GM12878 (cell line): ENCODE data around the gene JADE2. TPM values are rescaled to one million over a fixed set of nuclear protein-coding genes. Genes with fewer than 3 reads are reported as not detected.
A peak's percentile ranks its signal among the peaks of the same experiment; 100 is the strongest.

Source experiments
- ATAC-seq: fragments of 200-7000 bp; cut with Tn5 transposase; 3 replicates; pipeline ENCODE4 v1.9.1; 2020; ENCODE audit warnings: mild to moderate bottlenecking, moderate library complexity
- BruUV-seq: library from RNA; stranded (reverse); fragments of 400-500 nt; replicated peaks from 2 replicates; lab custom pipeline; 2021; lab: Mats Ljungman, UMichigan
- CTCF ChIA-PET: fragments of 300-600 bp; sonication (Branson Sonifier 250); formaldehyde crosslinking; extraction: SDS; loops from one replicate; lab custom pipeline; 2021; ENCODE audit warnings: inconsistent platforms; lab: Yijun Ruan, JAX
- POLR2A ChIA-PET: fragments of 350-600 bp; formaldehyde crosslinking; extraction: SDS; loops from one replicate; lab custom pipeline; 2021; ENCODE audit warnings: inconsistent platforms; lab: Charles Lee
- RAD21 ChIA-PET: fragments of 300-600 bp; sonication (Branson Sonifier 250); formaldehyde crosslinking; loops from one replicate; lab custom pipeline; 2023; ENCODE audit warnings: antibody characterized with exemption; ENCODE audit not compliant: unreplicated experiment; lab: Charles Lee
- SMC1A ChIA-PET: fragments of 300-600 bp; sonication (Branson Sonifier 250); formaldehyde crosslinking; loops from one replicate; lab custom pipeline; 2023; ENCODE audit not compliant: unreplicated experiment, uncharacterized antibody; lab: Charles Lee
- DNase-seq: peaks from one replicate; pipeline ENCODE4 v3.0.0-alpha.2; 2011; ENCODE audit warnings: low read depth, low spot score
- FAIRE-seq: peaks from 3 replicates; lab custom pipeline; 2011; peaks lifted over from hg19 to GRCh38; lab: Jason Lieb, UNC
- H2AFZ ChIP-seq: 2 replicates; pipeline ENCODE4 v1.6.0; 2011; ENCODE audit warnings: low read depth, low read length, control low read depth; ENCODE audit not compliant: control insufficient read depth
- H3K27ac ChIP-seq: 2 replicates; pipeline ENCODE4 v1.5.1; 2011; ENCODE audit warnings: control low read depth; ENCODE audit not compliant: control insufficient read depth, insufficient read depth
- H3K27me3 ChIP-seq, 2 experiments: replicated peaks in 1 of 2; 2 replicates each; pipeline versions ENCODE4 v1.6.0 to v1.6.1; 2011; ENCODE audit warnings: low read length in 1 of 2; ENCODE audit not compliant: control insufficient read depth in 2 of 2, insufficient read depth in 2 of 2
- H3K36me3 ChIP-seq, 2 experiments: 2 replicates each; pipeline ENCODE4 v1.5.1; 2011; ENCODE audit warnings: low read length in 1 of 2; ENCODE audit not compliant: control insufficient read depth in 2 of 2, insufficient read depth in 2 of 2
- H3K4me1 ChIP-seq: 2 replicates; pipeline ENCODE4 v1.6.1; 2011; ENCODE audit warnings: mild to moderate bottlenecking, low read length, moderate library complexity, mixed read lengths; ENCODE audit not compliant: control insufficient read depth, insufficient read depth
- H3K4me2 ChIP-seq: 2 replicates; pipeline ENCODE4 v1.6.0; 2011; ENCODE audit warnings: control low read depth; ENCODE audit not compliant: control insufficient read depth, insufficient read depth
- H3K4me3 ChIP-seq: fragments of 200-600 bp; sonication (generic); 2 replicates; pipeline ENCODE4 v1.5.1; 2016
- H3K79me2 ChIP-seq: 2 replicates; pipeline ENCODE4 v1.6.0; 2011; ENCODE audit warnings: low read length; ENCODE audit not compliant: control insufficient read depth, insufficient read depth
- H3K9ac ChIP-seq: 2 replicates; pipeline ENCODE4 v1.8.0; 2011; ENCODE audit warnings: low read length, control low read depth, mixed read lengths; ENCODE audit not compliant: control insufficient read depth, insufficient read depth
- H3K9me3 ChIP-seq: replicated peaks from 3 replicates; pipeline ENCODE4 v1.5.1; 2011; ENCODE audit warnings: mild to moderate bottlenecking, low read length; ENCODE audit not compliant: control insufficient read depth, insufficient read depth
- H4K20me1 ChIP-seq: 2 replicates; pipeline ENCODE4 v1.6.0; 2011; ENCODE audit not compliant: control insufficient read depth, insufficient read depth
- CEBPZ ChIP-seq: fragments of 150-350 bp; IDR thresholded peaks from 2 replicates; pipeline ENCODE4 v1.6.1; 2016; ENCODE audit warnings: low read depth, low read length
- CREB1 ChIP-seq: IDR thresholded peaks from 2 replicates; pipeline ENCODE4 v1.6.1; 2012; ENCODE audit warnings: low read depth, mild to moderate bottlenecking, inconsistent platforms
- DPF2 ChIP-seq: fragments of 450-650 bp; IDR thresholded peaks from 2 replicates; pipeline ENCODE4 v1.6.1; 2017; ENCODE audit warnings: mild to moderate bottlenecking
- NBN ChIP-seq: fragments of 450-650 bp; IDR thresholded peaks from 2 replicates; pipeline ENCODE4 v1.6.1; 2016
- NR2F1 ChIP-seq: fragments of 450-650 bp; conservative IDR thresholded peaks from 2 replicates; pipeline ENCODE4 v1.6.1; 2017; ENCODE audit warnings: mild to moderate bottlenecking
- PAX5 ChIP-seq: IDR thresholded peaks from 2 replicates; pipeline ENCODE4 v1.6.1; 2011; ENCODE audit warnings: low read depth, low read length, borderline replicate concordance
- PML ChIP-seq: IDR thresholded peaks from 2 replicates; pipeline ENCODE4 v1.6.1; 2012; ENCODE audit warnings: low read length, inconsistent platforms
- RFX5 ChIP-seq: IDR thresholded peaks from 2 replicates; pipeline ENCODE4 v1.6.1; 2011; ENCODE audit warnings: low read depth, low read length, improper control_type of control experiment
- RUNX3 ChIP-seq: IDR thresholded peaks from 2 replicates; pipeline ENCODE4 v1.6.1; 2012; ENCODE audit warnings: low read length, inconsistent platforms
- TAF1 ChIP-seq: IDR thresholded peaks from 2 replicates; pipeline ENCODE4 v1.6.1; 2011; ENCODE audit warnings: mild to moderate bottlenecking, low read depth, low read length, borderline replicate concordance
- ZNF207 ChIP-seq: fragments of 450-650 bp; IDR thresholded peaks from 2 replicates; pipeline ENCODE4 v1.6.1; 2014; ENCODE audit warnings: antibody characterized with exemption, mild to moderate bottlenecking, borderline replicate concordance
- ZSCAN29 ChIP-seq: fragments of 450-650 bp; IDR thresholded peaks from 2 replicates; pipeline ENCODE4 v1.6.1; 2017; ENCODE audit warnings: mild to moderate bottlenecking, moderate library complexity
- WGBS: methylation state at CpG from one replicate; pipeline ENCODE4 v1.1.6; 2016; ENCODE audit warnings: low lambda C conversion rate; ENCODE audit not compliant: insufficient replicate concordance, insufficient coverage; ENCODE audit errors: missing lambda C conversion rate; 5-methylcytosine and 5-hydroxymethylcytosine counted together
- in situ Hi-C: fragments of 300-500 bp; cut with MboI; formaldehyde crosslinking; loops from 9 replicates; pipeline ENCODE4 v1.14.3; 2018; ENCODE audit warnings: mixed read lengths
- intact Hi-C: fragments of 100-400 bp; cut with micrococcal nuclease; formaldehyde crosslinking; loops from one replicate; pipeline ENCODE4 v1.14.2; 2022; ENCODE audit not compliant: unreplicated experiment
- polyA plus RNA-seq, 11 experiments: library from polyadenylated mRNA; depleted of rRNA in 4 of 11; unstranded in 6 of 11; stranded (reverse) in 5 of 11; fragments of >200 nt; fragmentation: Nextera tagmentation in 4 of 11; fragmentation: Illumina TruSeq in 1 of 11; extraction: Ambion mirVana in 4 of 11; extraction: Trizol in 1 of 11; gene quantifications; 1 replicate in 1 of 11; 2 replicates in 10 of 11; pipeline versions ENCODE4 v1.2.1 to v1.2.3, GENCODE V29; 2011 to 2016; ENCODE audit warnings: inconsistent platforms in 2 of 11, missing spikeins in 2 of 11, low read depth in 1 of 11
- total RNA-seq, 4 experiments: library from RNA; depleted of rRNA in 3 of 4; stranded (reverse); fragments of >200 nt in 3 of 4; fragmentation: Illumina TruSeq in 1 of 4; extraction: Trizol in 1 of 4; gene quantifications; 2 replicates each; pipeline versions ENCODE4 v1.2.1 to v1.2.3, GENCODE V29; 2013 to 2021
- TF ChIP-seq, protein P1 (sequence below): IDR thresholded peaks from 2 replicates; pipeline ENCODE4 v1.6.1; 2011; ENCODE audit warnings: low read depth, low read length, improper control_type of control experiment, borderline replicate concordance
- TF ChIP-seq, protein P2 (sequence below): IDR thresholded peaks from 2 replicates; pipeline ENCODE4 v1.6.1; 2012; ENCODE audit warnings: improper control_type of control experiment, low read depth, low read length; ENCODE audit not compliant: insufficient replicate concordance

JADE2 gene
- total and polyA plus RNA-seq, 10 of the 15 experiments (the other 5 are each of a cell fraction or from before 2014, with no cell fraction given): 1.5 to 67.0 (median 22.4) TPM

DNA sequence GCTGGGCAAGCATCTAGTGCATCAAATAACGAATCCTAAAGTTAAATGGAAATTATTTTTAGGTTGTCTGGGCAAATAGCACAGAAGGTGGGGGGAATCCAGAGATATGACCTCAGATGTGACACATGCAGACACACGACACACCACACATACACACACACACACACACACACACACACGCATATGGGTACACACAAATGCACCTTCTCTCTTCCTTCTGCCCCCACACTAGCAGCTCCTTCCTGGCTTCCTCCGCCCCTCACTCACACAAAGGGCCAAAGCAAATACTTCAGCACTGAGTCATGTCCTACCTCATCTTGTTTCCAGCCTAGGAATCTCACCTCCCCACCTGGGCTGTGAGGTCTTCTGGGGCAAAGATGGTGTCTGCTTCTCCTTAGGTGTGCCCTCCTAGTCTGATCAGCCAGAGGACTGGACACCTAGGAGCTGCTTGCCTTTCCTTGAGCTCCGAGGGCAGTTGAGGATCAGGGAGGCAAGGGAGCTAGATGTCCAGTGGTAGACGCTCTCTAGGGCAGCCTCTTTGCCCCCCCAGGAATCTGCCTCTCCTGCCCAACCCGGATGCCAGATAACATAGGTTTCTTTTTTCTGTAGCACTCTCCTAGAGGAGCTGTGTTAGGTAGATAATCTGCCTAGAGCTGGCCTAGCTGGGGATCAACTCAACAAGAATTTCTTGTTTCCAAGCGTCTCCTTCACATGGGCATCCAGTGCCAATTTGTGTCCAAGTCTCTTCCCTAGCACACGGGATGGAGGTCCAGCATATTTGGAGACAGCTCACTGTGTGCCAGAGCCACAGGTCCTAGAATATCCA lies 14.3 kb upstream of the JADE2 start:
- 24% methylated on average over 9 of the region's 9 CpGs for WGBS
- H3K9me3 ChIP-seq: no peaks in the 10 kb centered on the region
- H3K36me3 ChIP-seq: no peaks in the 10 kb centered on the region
- no peak overlapping the region for H3K27ac ChIP-seq
- ChIA-PET POLR2A (interaction anchor here (0.8 to 1.2 kb wide), 2 partner anchors 9 to 15 kb away, joined by 3 to 4 read pairs; no protein-coding TSS in a partner anchor), SMC1A (interaction anchor here (0.9 to 1.8 kb wide), 4 partner anchors 17 to 100 kb away, joined by 3 to 4 read pairs (median 3); partner anchors contain the start of gene CDKN2AIPNL), CTCF (interaction anchor here (0.7 to 1.9 kb wide), 4 partner anchors 8 to 67 kb away, joined by 3 to 7 read pairs (median 4); no protein-coding TSS in a partner anchor), RAD21 (interaction anchor here (0.6 to 2.0 kb wide), 6 partner anchors 8 to 156 kb away, joined by 3 to 7 read pairs (median 4); partner anchors contain the start of gene CDKN2AIPNL)
- H3K4me1 ChIP-seq: no peaks in the 10 kb centered on the region
- H3K4me2 ChIP-seq: no peak overlapping the region
- intact Hi-C loops: no loop called here
- in situ Hi-C loops: no loop called here
- ATAC-seq (peak; percentile 42), FAIRE-seq (no peak), DNase-seq (no peak)
- H3K9ac ChIP-seq: no peak overlapping the region
- BruUV-seq: no TSS peak
- no peaks in the 10 kb centered on the region for H4K20me1 ChIP-seq
- no peaks in the 10 kb centered on the region for H3K79me2 ChIP-seq
- H2AFZ ChIP-seq: no peak overlapping the region; the same call in 1 of the 2 replicates
- H3K4me3 ChIP-seq: no peak overlapping the region
- no peaks in the 10 kb centered on the region for H3K27me3 ChIP-seq
- TF ChIP-seq, protein P1, sequence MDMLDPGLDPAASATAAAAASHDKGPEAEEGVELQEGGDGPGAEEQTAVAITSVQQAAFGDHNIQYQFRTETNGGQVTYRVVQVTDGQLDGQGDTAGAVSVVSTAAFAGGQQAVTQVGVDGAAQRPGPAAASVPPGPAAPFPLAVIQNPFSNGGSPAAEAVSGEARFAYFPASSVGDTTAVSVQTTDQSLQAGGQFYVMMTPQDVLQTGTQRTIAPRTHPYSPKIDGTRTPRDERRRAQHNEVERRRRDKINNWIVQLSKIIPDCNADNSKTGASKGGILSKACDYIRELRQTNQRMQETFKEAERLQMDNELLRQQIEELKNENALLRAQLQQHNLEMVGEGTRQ: no peak
- TF ChIP-seq, protein P2, sequence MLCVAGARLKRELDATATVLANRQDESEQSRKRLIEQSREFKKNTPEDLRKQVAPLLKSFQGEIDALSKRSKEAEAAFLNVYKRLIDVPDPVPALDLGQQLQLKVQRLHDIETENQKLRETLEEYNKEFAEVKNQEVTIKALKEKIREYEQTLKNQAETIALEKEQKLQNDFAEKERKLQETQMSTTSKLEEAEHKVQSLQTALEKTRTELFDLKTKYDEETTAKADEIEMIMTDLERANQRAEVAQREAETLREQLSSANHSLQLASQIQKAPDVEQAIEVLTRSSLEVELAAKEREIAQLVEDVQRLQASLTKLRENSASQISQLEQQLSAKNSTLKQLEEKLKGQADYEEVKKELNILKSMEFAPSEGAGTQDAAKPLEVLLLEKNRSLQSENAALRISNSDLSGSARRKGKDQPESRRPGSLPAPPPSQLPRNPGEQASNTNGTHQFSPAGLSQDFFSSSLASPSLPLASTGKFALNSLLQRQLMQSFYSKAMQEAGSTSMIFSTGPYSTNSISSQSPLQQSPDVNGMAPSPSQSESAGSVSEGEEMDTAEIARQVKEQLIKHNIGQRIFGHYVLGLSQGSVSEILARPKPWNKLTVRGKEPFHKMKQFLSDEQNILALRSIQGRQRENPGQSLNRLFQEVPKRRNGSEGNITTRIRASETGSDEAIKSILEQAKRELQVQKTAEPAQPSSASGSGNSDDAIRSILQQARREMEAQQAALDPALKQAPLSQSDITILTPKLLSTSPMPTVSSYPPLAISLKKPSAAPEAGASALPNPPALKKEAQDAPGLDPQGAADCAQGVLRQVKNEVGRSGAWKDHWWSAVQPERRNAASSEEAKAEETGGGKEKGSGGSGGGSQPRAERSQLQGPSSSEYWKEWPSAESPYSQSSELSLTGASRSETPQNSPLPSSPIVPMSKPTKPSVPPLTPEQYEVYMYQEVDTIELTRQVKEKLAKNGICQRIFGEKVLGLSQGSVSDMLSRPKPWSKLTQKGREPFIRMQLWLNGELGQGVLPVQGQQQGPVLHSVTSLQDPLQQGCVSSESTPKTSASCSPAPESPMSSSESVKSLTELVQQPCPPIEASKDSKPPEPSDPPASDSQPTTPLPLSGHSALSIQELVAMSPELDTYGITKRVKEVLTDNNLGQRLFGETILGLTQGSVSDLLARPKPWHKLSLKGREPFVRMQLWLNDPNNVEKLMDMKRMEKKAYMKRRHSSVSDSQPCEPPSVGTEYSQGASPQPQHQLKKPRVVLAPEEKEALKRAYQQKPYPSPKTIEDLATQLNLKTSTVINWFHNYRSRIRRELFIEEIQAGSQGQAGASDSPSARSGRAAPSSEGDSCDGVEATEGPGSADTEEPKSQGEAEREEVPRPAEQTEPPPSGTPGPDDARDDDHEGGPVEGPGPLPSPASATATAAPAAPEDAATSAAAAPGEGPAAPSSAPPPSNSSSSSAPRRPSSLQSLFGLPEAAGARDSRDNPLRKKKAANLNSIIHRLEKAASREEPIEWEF: no peak
- TF ChIP-seq DPF2 (no peak), PML (no peak), CREB1 (peak; percentile 67), PAX5 (no peak), CEBPZ (no peak), ZNF207 (no peak), NBN (peak; percentile 58; the same call in 1 of the 2 replicates), RFX5 (no peak), ZSCAN29 (no peak), NR2F1 (no peak; the same call in 1 of the 2 replicates), RUNX3 (peak; percentile 56), TAF1 (no peak)
